Fibroblast of skin of left quadriceps (primary cell): ENCODE results near the gene WDR70.
"Not testable (repeated sequence)": the region's sequence is repeated elsewhere in the genome, so short reads cannot be mapped to it uniquely, and the experiment has no call there.

Source experiments
- DNase-seq, 2 experiments: peaks; one replicate each; pipeline ENCODE4 v3.0.0-alpha.2; 2013; ENCODE audit warnings: low read depth in 2 of 2

Gene WDR70

DNA sequence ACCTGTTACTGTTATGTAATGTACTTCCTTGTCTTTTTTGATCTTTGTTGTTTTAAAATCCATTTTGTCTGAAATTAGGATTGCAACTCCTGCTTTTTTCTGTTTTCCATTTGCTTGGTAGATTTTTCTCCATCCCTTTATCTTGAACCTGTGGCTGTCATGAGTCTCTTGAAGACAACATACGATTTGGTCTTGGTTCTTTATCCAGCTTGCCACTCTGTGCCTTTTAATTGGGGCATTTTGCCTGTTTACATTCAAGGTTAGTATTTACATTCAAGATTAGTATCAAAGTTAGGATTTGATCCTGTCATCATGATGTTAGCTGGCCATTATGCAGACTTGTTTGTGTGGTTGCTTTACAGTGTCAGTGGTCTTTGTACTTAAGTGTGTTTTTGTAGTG lies 304.0 kb downstream of the WDR70 start:
- no peak for DNase-seq

DNA sequence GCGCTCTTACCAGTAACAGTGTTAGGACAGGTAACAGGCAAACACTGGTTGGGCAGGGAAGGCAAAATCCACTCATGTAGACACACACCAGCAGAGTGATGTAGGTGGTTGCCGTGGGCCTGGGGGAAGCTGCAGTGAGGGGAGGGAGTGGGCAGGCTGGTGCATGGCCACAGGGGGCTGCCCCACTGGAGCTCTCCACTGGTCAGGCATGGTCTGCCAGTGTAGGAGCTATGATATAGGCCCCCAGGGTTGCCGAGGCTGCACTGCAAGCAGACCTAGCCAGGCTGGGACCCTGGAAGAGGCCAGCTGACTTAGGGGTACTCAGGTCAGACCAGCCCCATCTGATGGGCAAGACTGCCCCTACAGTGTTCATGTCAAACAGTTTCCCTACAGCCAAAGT lies 306.1 kb downstream of the WDR70 start:
- DNase-seq: no peak

DNA sequence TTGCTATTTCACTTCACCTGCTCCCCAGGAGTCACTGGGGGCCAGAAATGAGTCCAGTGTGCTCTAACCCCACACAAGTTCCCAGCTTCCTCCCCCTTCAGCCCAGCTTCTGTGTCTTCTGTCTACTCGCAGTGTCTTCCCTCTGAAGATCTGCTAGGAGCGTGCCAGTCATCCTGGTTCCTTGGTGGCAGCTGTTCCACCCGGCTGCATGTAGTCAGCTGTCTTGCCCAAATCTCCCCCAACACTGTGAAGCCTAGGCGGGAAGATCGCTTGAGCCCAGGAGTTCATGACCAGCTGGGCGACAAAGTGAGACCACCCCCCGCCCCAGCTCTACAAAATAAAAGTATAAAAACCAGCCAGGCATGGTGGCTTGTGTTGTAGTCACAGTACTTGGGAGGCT lies 306.7 kb downstream of the WDR70 start:
- DNase-seq: no peak

- not testable (repeated sequence) for DNase-seq
Measured at GRCh38 chr5:37688925-37689324, 309.8 kb downstream of the WDR70 start.

DNA sequence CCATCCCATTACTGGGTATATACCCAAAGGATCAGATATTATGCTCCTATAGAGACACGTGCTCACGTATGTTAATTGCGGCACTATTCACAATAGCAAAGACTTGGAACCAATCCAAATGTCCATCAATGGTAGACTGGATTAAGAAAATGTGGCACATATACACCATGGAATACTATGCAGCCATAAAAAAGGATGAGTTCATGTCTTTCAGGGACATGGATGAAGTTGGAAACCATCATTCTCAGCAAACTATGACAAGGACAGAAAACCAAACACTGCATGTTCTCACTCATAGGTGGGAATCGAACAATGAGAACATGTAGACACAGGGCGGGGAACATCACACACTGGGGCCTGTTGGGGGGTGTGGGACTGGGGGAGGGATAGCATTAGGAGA lies 315.2 kb downstream of the WDR70 start:
- DNase-seq: not testable (repeated sequence)

DNA sequence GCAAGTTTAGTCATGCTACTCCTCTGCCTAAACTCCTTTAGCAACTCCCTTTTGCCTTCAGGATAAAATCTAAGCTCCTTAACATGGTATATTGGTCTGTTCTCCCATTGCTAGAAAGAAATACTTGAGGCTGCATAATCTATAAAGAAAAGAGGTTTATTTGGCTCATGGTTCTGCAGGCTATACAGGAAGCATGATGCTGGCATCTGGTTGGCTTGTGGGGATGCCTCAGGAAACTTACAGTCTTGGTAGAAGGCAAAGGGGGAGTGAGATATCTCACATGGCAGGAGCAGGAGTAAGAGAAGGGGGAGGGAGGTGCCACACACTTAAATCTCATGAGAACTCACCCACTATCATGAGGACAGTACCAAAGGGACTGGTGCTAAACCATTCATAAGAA lies 315.7 kb downstream of the WDR70 start:
- DNase-seq: no peak

- DNase-seq: no peak
Measured at GRCh38 chr5:37695647-37696046, 316.5 kb downstream of the WDR70 start.

- DNase-seq: no peak
Measured at GRCh38 chr5:37696190-37697021, 317.3 kb downstream of the WDR70 start.

DNA sequence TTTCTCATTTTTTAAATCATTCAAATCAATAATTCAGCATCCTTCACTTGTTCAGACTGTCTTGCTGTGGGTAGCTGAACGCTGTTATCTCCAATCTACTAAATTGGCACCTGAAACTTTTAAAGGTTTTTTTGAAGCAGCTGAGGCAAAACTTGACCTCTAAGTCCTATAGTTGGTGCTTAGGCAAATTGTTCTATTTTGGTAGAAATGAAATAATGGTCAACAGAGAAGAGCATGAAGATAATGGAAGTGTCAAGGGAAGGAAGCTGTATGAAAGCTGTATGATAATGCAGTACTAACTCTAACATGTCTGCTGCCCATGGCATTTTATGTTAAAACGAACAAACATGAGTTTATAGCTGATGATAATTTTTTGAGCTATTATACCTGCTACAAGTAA lies 322.8 kb downstream of the WDR70 start:
- no peak for DNase-seq

GRCh38 chr5:37703841-37704241 lies 324.7 kb downstream of the WDR70 start:
- no peak for DNase-seq

DNA sequence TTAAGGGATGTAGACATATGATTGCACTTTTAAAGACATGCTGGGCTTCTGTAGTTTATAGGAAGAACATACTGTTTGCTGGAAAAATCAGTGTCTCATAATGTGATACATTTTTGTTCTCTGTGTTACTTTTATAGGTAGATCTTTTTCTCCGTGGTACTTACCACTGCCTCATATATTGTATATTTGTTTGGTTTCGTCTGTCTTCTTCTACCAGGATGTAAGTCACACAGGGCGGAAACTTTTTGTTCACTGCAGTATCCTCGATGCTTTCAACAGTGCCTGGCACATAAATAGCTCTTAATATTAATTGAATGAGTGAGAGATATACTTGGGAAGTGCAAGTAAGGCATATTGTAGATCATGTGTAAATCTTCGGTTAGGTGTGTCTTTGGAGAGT lies 325.3 kb downstream of the WDR70 start:
- DNase-seq: no peak

- no peak for DNase-seq
Measured at GRCh38 chr5:37709020-37709419, 329.9 kb downstream of the WDR70 start.

- no peak for DNase-seq
Measured at GRCh38 chr5:37710965-37711364, 331.8 kb downstream of the WDR70 start.

- no peak for DNase-seq
Measured at GRCh38 chr5:37712750-37713149, 333.6 kb downstream of the WDR70 start.

- DNase-seq: no peak
Measured at GRCh38 chr5:37714756-37715155, 335.6 kb downstream of the WDR70 start.

GRCh38 chr5:37715361-37715760 lies 336.2 kb downstream of the WDR70 start:
- no peak for DNase-seq

DNA sequence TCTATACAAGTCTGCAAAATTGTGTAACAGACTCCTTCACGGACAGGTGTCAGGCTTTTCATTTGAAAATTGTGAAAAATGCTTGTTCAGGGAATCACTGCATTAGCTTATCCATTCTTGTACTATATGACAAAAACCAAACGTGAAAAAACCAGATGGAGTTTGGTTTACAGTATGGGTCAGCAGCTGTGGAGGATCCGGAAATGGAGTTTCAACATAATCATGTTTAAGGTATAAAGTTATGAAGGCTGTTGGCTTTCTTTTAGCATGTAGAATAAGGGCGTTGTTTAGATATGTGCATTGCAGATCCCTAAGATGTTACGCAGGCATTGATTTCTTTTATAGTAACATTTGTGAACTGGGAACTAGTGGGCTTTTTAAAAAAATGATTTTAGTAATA lies 336.9 kb downstream of the WDR70 start:
- no peak for DNase-seq

DNA sequence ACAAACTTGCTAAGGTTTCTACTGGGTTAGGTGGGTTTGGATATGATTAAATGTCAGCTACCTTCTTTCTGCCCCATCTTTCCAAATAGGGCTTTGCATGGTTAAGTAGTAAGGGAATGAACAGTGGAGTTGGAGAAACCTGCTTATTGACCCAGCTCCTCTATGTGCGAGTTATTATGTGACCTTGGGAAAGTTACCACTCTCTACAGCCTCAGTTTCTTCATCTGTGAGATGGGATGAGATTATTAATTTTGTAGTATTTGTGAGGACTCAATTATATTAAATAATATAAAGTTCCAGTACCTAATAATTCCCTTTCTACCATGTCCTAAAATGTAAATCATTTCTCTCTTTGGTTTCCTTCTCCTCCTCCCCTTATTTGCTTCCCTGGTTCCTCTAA lies 337.3 kb downstream of the WDR70 start:
- no peak for DNase-seq

GRCh38 chr5:37717276-37717612 lies 338.1 kb downstream of the WDR70 start:
- no peak for DNase-seq

DNA sequence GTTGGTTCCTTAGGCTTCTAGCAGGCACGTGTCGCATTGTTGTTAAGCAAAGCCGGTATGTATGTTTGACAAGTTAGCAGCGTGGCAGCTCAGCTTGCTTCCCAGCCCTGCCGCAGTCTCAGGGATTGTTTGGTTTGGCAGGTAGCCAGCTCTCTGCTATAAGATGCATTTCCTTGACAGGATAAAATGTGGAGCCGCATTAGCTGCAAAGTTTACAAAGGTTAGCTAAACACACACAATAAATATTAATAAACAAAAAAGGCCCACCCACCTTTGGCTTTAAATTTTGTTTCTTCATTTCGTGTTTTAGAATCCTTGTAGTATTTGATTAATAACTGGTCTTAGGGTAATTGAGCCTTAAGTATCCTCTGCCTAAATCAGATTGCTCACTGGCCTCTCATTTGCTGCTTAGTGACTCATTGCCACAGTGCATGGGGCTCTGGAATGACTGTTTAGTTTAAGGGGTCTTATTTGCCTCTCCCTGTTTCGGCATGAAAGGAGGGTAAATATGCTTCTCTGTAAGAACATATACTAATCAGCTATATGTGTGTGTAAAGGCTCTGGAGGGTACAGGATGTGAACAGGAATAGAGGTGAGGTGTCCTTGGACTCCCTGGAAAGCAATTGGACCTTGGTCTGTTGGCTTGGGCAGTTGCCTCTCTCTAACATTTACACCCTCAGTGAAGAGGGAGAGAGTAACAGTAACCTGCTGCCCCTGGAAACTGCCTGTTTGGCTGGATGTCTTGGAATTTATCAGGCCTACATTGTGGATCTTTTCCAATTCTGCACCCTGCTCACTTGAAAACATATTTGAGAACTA lies 338.7 kb downstream of the WDR70 start:
- DNase-seq: peak; percentile 69 to 70

DNA sequence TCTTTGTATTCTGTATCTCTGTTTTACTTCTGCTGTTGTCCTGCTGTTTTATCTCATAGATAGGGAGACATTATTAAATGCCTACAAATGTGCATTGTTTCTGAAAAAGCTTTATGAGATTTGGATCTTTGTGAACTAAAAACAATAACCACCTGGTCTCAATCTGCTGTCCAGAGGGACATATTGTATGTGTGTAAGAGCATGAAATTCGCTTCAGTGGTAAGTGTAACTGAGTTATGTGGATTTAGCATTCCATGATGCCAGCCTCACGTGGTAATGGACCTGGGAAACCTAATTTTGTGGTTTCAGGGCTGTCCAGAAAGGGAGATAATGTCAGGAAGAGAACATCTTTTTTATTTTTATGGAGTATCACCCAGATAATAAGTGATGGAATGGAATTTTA lies 341.4 kb downstream of the WDR70 start:
- DNase-seq: no peak

- peak in 1 of 2 experiments; percentile 58 for DNase-seq
Measured at GRCh38 chr5:37721447-37721871, 342.3 kb downstream of the WDR70 start.
